PC-3 (cell line): ENCODE data around the gene DGKE. TPM values are rescaled to one million over a fixed set of nuclear protein-coding genes. Genes with fewer than 3 reads are reported as not detected.
A peak's percentile ranks its signal among the peaks of the same experiment; 100 is the strongest.

Experiments used
- ATAC-seq: fragments of 200-7000 bp; cut with Tn5 transposase; 2 replicates; pipeline ENCODE4 v1.9.1; 2020; ENCODE audit warnings: mild to moderate bottlenecking, moderate library complexity
- BruUV-seq: library from RNA; stranded (reverse); fragments of 400-500 nt; replicated peaks from 2 replicates; lab custom pipeline; 2021; lab: Mats Ljungman, UMichigan
- CTCF ChIA-PET: fragments of 300-600 bp; sonication (Branson Sonifier 250); formaldehyde crosslinking; loops from one replicate; lab custom pipeline; 2022; ENCODE audit warnings: antibody characterized with exemption; lab: Charles Lee
- POLR2A ChIA-PET: fragments of 300-600 bp; sonication (Branson Sonifier 250); formaldehyde crosslinking; loops from one replicate; lab custom pipeline; 2022; ENCODE audit warnings: antibody characterized with exemption; ENCODE audit not compliant: unreplicated experiment; lab: Charles Lee
- DNase-seq: peaks from one replicate; pipeline ENCODE4 v3.0.0-alpha.2; 2015
- H2AFZ ChIP-seq: fragments of 300-600 bp; sonication (generic); 2 replicates; pipeline ENCODE4 v1.6.0; 2016; ENCODE audit warnings: antibody characterized with exemption, low read length
- H3F3A ChIP-seq: fragments of 300-600 bp; sonication (generic); one replicate; pipeline ENCODE4 v1.6.0; 2017; ENCODE audit warnings: antibody characterized with exemption, low read length, control low read depth, mild to moderate bottlenecking; ENCODE audit not compliant: unreplicated experiment
- H3K27ac ChIP-seq: fragments of 300-600 bp; sonication (generic); 2 replicates; pipeline ENCODE4 v1.5.1; 2016; ENCODE audit warnings: mild to moderate bottlenecking, low read length
- H3K27me3 ChIP-seq: fragments of 300-600 bp; sonication (generic); 2 replicates; pipeline ENCODE4 v1.6.1; 2016; ENCODE audit warnings: low read length, mixed read lengths
- H3K36me3 ChIP-seq: fragments of 300-600 bp; sonication (generic); 2 replicates; pipeline ENCODE4 v1.6.1; 2016; ENCODE audit warnings: low read depth, mixed run types, low read length, mixed read lengths
- H3K4me1 ChIP-seq: fragments of 300-600 bp; sonication (generic); 2 replicates; pipeline ENCODE4 v1.5.1; 2016; ENCODE audit warnings: low read length; ENCODE audit not compliant: insufficient read depth
- H3K4me2 ChIP-seq: fragments of 300-600 bp; sonication (generic); 2 replicates; pipeline ENCODE4 v1.6.0; 2016; ENCODE audit warnings: low read length
- H3K4me3 ChIP-seq: fragments of 300-600 bp; sonication (generic); 2 replicates; pipeline ENCODE4 v1.5.1; 2016; ENCODE audit warnings: mild to moderate bottlenecking, low read length, mixed read lengths
- H3K79me2 ChIP-seq: fragments of 300-600 bp; sonication (generic); 2 replicates; pipeline ENCODE4 v1.6.1; 2017; ENCODE audit warnings: low read length, mixed read lengths
- H3K9ac ChIP-seq: fragments of 300-600 bp; sonication (generic); 2 replicates; pipeline ENCODE4 v1.6.0; 2016; ENCODE audit warnings: mild to moderate bottlenecking, low read length
- H3K9me2 ChIP-seq: fragments of 300-600 bp; sonication (generic); replicated peaks from 2 replicates; pipeline ENCODE4 v1.6.1; 2016; ENCODE audit warnings: mixed run types, low read length, mixed read lengths
- H3K9me3 ChIP-seq: fragments of 300-600 bp; sonication (generic); 2 replicates; pipeline ENCODE4 v1.6.1; 2016; ENCODE audit warnings: low read length, mixed read lengths
- H4K20me1 ChIP-seq: fragments of 300-600 bp; sonication (generic); 2 replicates; pipeline ENCODE4 v1.6.1; 2016; ENCODE audit warnings: low read length, mixed read lengths
- CTCF ChIP-seq: fragments of 300-600 bp; sonication (generic); conservative IDR thresholded peaks from 2 replicates; pipeline ENCODE4 v1.5.1; 2017; ENCODE audit warnings: antibody characterized with exemption, low read depth, mild to moderate bottlenecking, low read length
- EZH2 ChIP-seq: fragments of 300-600 bp; sonication (generic); IDR thresholded peaks from one replicate; pipeline ENCODE4 v1.6.1; 2017; ENCODE audit warnings: antibody characterized with exemption, mild to moderate bottlenecking, low read length; ENCODE audit not compliant: unreplicated experiment
- EZH2phosphoT487 ChIP-seq: fragments of 300-600 bp; sonication (generic); IDR thresholded peaks from 2 replicates; pipeline ENCODE4 v1.6.1; 2018; ENCODE audit warnings: mild to moderate bottlenecking, antibody characterized with exemption, low read length, borderline replicate concordance
- intact Hi-C: fragments of 100-400 bp; cut with micrococcal nuclease; formaldehyde crosslinking; loops from 2 replicates; pipeline ENCODE4 v1.9.0; 2023
- total RNA-seq: library from RNA; depleted of rRNA; stranded (reverse); fragments of >200 nt; gene quantifications from 2 replicates; pipeline ENCODE4 v1.2.3, GENCODE V29; 2014

The DGKE gene
- total RNA-seq, 1 experiment from 2014 or later, result 8.4 TPM

- Histone ChIP-seq H3K9ac (peak overlapping the region; percentile 6; the same call in 1 of the 2 replicates), H3K27ac (peak overlapping the region; percentile 53), H3K4me2 (peak overlapping the region; percentile 2; the same call in 1 of the 2 replicates), H3K9me2 (no peaks in the 10 kb centered on the region), H3K9me3 (no peaks in the 10 kb centered on the region), H3K79me2 (no peaks in the 10 kb centered on the region), H4K20me1 (no peaks in the 10 kb centered on the region), H3K4me1 (peaks cover 23% of the 10 kb centered on the region), H2AFZ (no peak overlapping the region), H3K36me3 (no peaks in the 10 kb centered on the region), H3K4me3 (no peak overlapping the region), H3F3A (no peaks in the 10 kb centered on the region), H3K27me3 (no peaks in the 10 kb centered on the region)
- intact Hi-C loops, result no loop called here
- CTCF ChIA-PET, result no interaction called here
- no TSS peak for BruUV-seq
- POLR2A ChIA-PET, result interaction anchor here (0.6 kb wide), 1 partner anchor 8 kb away, joined by 3 read pairs; no protein-coding TSS in a partner anchor
- ATAC-seq (peak; percentile 51), DNase-seq (peak; percentile 75)
- TF ChIP-seq EZH2, result no peak
- TF ChIP-seq CTCF, result no peak
- TF ChIP-seq EZH2phosphoT487, result no peak
Measured at GRCh38 chr17:56795221-56795865, 38.6 kb upstream of the DGKE start.

GRCh38 chr17:56796536-56796935 is 37.4 kb upstream of the DGKE start:
- Histone ChIP-seq H4K20me1 (no peaks in the 10 kb centered on the region), H3K79me2 (no peaks in the 10 kb centered on the region), H3K27ac (no peak overlapping the region), H3K4me2 (no peak overlapping the region), H3F3A (no peaks in the 10 kb centered on the region), H3K27me3 (no peaks in the 10 kb centered on the region), H3K9ac (no peak overlapping the region), H3K36me3 (no peaks in the 10 kb centered on the region), H3K4me1 (peaks cover 23% of the 10 kb centered on the region), H3K9me2 (no peaks in the 10 kb centered on the region), H3K9me3 (no peaks in the 10 kb centered on the region), H2AFZ (no peak overlapping the region), H3K4me3 (no peak overlapping the region)
- intact Hi-C loops, result no loop called here
- no peak for TF ChIP-seq EZH2phosphoT487
- TF ChIP-seq EZH2, result no peak
- TF ChIP-seq CTCF, result no peak
- no peak for DNase-seq
- ChIA-PET CTCF (no interaction called here), POLR2A (no interaction called here)
- BruUV-seq, result no TSS peak
- ATAC-seq, result no peak

- POLR2A ChIA-PET, result interaction anchor here (0.7 kb wide), 1 partner anchor 102 kb away, joined by 3 read pairs; no protein-coding TSS in a partner anchor
- intact Hi-C loops, result no loop called here
Measured at GRCh38 chr17:56798916-56799315, 35.0 kb upstream of the DGKE start.

More at GRCh38 chr17:56798916-56799315, 35.0 kb upstream of the DGKE start:
- Histone ChIP-seq H3K9me2 (no peaks in the 10 kb centered on the region), H3K79me2 (no peaks in the 10 kb centered on the region), H3K9me3 (no peaks in the 10 kb centered on the region), H4K20me1 (no peaks in the 10 kb centered on the region), H3K9ac (no peak overlapping the region), H2AFZ (no peak overlapping the region), H3K4me3 (no peak overlapping the region), H3K4me1 (peaks cover 16% of the 10 kb centered on the region), H3K4me2 (no peak overlapping the region), H3K27me3 (no peaks in the 10 kb centered on the region), H3F3A (no peaks in the 10 kb centered on the region), H3K36me3 (no peaks in the 10 kb centered on the region), H3K27ac (no peak overlapping the region)
- BruUV-seq, result no TSS peak
- ATAC-seq (no peak), DNase-seq (no peak)
- TF ChIP-seq EZH2phosphoT487 (no peak), EZH2 (no peak)
- CTCF ChIA-PET, result no interaction called here
